ENCODE results near the gene EMILIN1.
"Not testable (repeated sequence)": the region's sequence is repeated elsewhere in the genome, so short reads cannot be mapped to it uniquely, and the experiment has no call there.

EMILIN1 gene

DNA sequence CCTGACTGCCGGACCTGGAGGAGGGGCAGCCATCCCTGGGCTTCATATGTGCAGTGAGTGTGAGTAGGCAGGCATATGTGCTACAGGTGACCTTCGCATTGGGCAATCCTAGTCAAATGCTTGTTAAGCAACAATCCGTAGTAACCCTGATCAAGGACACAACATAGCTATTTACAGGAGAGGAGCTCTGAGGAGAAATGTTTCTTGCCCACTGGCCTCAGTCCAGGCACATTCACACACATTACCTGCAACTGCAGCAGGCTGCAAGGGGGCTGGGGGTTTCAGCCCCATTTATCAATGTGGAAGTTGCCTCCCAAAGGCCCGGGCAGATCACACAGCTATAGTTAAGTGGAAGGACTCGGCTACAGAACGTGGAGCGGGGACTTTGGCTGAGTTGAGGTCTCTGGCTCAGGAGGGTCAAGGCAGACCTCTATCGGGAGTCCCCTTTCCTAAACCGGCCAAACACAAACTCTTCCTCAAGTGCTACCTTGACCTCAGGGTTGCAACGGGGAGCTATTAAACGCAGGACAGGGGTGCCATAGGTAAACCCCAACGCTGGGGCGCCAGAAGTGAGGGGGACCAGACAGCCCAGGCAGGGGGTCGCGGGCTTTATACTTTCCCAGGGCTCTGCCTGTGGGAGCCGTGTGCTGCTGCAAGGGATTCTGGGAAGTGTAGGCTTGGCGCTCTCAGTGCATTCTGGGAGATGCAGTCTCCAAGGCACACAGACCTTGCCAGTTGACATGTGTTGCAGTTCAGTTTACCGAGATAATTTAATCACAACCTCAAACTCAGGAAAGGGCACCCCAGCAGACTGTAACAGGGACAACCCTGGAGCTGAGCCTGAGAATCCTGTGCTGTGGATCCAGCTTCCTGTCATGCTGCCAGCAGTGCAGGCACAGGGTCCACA lies 17.6 kb downstream of the EMILIN1 start:
- DNase-seq = peak; percentile 78

DNA sequence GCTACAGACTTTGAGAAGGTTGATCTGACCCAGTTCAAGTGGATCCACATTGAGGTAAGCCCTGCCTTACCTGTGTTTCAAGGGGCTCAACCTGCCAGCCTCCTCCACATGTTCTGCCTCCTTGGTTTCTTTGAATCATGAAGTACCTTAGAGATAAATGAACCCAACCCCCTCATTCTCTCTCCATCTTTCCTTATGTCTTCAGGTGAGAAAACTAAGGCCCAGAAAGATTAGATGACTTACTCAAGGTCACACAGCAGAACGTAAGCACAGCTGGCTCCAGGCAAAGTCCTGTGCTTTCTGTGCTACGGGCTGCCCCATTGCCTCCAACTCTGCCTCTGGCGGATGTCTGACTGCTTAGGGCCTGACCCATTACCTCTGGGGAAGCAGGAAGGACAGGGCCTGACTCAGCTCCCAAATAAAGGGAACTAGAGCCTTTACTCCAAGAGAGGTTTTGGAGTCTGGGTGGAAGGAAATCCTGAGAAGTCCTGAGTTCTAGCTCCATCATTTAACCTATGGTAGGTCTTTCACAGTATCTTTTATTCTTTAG lies 18.4 kb downstream of the EMILIN1 start:
- no peak for DNase-seq

DNA sequence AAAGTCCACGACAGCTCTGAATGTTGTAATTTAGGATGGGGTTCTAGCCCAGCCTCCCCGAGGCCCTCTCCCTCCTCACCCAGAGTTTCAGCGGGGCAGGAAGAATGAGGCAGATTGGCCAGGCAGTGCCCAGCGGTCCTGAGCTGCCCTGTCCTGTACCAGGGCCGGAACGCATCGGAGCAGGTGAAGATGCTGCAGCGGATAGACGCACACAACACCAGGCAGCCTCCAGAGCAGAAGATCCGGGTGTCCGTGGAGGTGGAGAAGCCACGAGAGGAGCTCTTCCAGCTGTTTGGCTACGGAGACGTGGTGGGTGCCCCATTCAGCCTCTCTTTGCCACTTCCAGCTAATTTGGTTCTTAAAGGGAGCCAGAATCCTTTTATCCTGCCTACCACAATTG lies 18.9 kb downstream of the EMILIN1 start:
- no peak for DNase-seq

DNA sequence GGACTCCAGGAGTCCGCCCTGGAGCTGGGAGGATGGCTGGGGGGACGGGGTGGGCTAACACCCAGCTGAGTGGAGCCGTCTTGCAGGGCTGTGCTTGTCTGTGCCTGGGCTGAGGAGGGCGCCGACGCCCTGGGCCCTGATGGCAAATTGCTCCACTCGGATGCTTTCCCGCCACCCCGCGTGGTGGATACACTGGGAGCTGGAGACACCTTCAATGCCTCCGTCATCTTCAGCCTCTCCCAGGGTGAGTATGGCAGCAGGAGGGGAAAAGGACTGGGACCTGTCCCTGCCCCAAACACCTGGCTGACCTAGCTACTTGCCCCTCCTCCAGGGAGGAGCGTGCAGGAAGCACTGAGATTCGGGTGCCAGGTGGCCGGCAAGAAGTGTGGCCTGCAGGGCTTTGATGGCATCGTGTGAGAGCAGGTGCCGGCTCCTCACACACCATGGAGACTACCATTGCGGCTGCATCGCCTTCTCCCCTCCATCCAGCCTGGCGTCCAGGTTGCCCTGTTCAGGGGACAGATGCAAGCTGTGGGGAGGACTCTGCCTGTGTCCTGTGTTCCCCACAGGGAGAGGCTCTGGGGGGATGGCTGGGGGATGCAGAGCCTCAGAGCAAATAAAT lies 21.0 kb downstream of the EMILIN1 start:
- DNase-seq = no peak

DNA sequence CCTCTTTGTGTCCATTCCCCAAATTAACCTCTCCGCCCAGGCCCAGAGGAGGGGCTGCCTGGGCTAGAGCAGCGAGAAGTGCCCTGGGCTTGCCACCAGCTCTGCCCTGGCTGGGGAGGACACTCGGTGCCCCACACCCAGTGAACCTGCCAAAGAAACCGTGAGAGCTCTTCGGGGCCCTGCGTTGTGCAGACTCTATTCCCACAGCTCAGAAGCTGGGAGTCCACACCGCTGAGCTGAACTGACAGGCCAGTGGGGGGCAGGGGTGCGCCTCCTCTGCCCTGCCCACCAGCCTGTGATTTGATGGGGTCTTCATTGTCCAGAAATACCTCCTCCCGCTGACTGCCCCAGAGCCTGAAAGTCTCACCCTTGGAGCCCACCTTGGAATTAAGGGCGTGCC lies 21.6 kb downstream of the EMILIN1 start:
- DNase-seq = no peak

DNA sequence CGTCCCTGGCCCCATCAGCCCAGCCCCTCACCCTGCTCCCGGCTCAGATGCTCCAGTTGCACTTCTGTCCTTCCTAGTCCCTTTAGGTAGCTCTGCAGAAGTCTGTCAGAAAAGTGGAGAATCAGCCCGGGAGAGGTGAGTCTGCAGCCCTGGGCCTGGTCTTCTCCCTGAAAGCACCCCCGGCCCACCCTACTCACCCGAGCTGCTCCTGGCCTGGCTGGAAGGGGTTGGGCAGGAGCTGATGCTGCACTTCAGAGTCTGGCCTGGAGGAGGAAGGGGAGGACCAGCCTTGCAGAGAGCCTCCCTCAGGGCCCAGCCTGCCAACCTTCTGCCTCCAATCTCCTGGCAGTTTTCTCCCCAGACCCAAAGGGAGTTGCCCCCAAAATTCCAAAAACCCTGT lies 23.9 kb downstream of the EMILIN1 start:
- no peak for DNase-seq

DNA sequence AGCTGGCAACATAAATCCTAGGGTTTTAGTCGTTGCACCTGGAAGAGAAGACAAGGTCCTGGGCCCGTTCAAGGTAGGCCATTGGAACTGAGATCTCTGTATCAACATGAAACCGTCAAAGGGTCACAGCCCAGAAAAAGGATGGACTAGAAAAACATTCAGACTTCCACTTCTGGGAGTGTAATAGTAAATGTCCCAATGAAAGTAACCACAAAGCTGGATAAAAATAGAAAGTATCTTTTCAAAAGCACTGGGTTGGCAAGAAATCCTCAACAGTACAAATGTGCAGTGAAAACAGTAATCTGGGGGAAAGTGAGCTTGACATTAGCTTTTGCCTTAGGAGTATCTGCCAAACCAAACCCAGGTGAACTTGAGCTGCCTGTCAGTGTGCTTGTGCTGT lies 27.6 kb downstream of the EMILIN1 start:
- DNase-seq = no peak

DNA sequence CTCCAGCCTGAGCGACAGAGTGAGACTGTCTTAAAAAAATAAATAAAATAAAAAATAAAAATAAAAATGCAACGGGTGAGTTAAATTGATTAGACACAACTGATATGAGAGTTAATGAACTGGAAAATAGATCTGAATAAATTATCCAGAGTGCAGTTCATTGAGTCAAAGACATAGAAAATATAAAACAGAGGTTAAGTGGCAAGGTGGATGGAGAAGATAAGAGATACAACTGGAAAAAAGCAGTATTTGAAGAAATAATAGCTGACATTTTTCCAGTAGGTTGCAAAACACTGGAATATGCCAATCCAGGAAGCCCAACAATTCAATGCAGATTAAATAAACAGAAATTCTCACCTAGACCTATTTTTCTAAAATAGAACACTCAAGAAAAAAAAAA lies 29.8 kb downstream of the EMILIN1 start:
- no peak for DNase-seq

DNA sequence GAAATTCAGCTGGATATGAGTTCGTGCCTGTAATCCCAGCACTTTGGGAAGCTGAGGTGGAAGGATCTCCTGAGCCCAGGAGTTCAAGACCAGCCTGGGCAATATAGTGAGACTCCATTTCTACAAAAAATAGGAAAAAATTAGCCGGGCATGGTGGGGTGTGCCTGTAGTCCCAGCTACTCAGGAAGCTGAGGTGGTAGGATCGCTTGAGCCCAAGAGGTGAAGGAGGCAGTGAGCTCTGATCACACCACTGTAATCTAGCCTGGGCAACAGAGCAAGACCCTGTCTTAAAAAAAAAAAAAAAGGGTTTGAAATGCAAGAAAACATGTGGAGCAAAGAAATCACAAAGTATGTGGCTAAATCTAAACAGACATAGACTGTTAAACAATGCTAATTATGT lies 30.7 kb downstream of the EMILIN1 start:
- DNase-seq = no peak

DNA sequence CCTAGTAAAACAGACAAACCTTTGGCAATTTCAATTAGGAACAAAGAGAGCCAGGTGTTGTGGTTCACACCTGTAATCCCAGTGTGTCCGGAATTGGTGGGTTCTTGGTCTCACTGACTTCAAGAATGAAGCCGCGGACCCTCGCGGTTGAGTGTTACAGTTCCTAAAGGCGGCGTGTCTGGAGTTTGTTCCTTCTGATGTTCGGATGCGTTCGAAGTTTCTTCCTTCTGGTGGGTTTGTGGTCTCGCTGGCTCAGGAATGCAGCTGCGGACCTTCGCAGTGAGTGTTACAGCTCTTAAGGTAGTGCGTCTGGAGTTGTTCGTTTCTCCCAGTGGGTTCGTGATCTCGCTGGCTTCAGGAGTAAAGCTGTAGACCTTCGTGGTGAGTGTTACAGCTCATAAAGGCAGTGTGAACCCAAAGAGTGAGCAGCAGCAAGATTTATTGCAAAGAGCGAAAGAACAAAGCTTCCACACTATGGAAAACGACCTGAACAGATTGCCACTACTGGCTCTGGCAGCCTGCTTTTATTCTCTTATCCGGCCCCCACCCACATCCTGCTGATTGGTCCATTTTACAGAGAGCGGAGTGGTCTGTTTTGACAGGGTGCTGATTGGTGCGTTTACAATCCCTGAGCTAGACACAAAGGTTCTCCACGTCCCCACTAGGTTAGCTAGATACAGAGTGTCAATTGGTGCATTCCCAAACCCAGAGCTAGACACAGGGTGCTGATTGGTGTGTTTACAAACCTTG lies 32.4 kb downstream of the EMILIN1 start:
- not testable (repeated sequence) for DNase-seq

DNA sequence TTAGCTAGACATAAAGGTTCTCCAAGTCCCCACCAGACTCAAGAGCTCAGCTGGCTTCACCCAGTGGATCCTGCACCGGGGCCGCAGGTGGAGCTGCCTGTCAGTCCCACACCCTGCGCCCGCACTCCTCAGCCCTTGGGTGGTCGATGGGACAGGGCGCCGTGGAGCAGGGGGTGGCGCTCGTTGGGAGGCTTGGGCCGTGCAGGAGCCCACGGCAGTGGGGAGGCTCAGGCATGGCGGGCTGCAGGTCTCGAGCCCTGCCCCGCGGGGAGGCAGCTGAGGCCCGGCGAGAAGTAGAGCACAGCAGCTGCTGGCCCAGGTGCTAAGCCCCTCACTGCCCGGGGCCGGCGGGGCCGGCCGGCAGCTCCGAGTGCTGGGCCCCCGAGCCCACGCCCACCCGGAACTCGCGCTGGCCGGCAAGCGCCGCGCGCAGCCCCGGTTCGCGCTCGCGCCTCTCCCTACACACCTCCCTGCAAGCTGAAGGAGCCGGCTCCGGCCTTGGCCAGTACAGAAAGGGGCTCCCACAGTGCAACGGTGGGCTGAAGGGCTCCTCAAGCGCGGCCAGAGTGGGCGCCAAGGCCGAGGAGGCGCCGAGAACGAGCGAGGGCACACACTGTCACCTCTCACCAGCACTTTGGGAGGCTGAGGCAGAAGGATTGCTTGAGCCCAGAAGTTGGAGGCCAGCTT lies 33.1 kb downstream of the EMILIN1 start:
- not testable (repeated sequence) for DNase-seq

DNA sequence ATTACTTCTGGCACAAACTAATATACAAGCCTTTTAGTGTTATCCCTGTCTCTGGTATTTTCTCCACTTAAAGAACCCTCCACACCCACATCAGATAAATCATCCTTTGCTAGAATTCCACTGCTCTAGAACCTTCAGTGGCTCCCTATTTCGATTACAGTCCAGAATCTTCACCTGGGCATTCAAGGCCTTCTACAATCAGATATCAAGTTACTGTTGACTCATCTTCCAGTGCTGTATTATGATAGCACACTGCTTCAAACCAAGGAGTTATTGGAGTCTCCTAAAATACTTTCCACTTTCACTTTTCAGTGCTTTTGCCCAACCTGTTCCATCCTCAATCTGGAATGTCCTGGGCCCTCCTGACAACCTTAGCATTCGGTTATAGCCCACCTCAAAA lies 37.1 kb downstream of the EMILIN1 start:
- DNase-seq = no peak

DNA sequence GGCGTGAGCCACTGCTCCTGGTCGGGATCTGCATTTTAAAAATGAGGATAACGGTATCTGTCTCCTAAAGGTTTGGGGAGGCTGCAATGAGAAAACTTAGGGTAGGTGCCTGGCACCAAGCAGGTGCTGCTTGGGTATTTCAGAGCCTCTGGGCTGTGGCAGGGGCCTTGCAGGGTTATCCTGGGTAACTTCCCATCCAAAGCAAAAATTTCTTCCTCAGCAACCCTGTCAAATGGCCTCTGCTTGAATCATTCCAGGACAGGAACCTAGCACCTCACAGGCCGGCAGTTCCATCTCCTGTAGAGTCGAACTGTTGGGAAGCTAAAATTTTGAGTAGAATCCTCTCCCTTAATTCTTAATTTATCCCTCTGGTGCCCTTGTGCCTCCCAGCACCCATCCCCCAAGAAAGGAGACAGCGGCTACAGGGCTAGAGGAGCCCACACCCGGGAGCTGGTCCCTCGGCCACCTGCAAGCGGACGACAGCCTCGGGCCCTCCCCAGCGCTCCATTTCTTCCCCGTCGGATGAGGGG lies 39.6 kb downstream of the EMILIN1 start:
- no peak for DNase-seq

DNA sequence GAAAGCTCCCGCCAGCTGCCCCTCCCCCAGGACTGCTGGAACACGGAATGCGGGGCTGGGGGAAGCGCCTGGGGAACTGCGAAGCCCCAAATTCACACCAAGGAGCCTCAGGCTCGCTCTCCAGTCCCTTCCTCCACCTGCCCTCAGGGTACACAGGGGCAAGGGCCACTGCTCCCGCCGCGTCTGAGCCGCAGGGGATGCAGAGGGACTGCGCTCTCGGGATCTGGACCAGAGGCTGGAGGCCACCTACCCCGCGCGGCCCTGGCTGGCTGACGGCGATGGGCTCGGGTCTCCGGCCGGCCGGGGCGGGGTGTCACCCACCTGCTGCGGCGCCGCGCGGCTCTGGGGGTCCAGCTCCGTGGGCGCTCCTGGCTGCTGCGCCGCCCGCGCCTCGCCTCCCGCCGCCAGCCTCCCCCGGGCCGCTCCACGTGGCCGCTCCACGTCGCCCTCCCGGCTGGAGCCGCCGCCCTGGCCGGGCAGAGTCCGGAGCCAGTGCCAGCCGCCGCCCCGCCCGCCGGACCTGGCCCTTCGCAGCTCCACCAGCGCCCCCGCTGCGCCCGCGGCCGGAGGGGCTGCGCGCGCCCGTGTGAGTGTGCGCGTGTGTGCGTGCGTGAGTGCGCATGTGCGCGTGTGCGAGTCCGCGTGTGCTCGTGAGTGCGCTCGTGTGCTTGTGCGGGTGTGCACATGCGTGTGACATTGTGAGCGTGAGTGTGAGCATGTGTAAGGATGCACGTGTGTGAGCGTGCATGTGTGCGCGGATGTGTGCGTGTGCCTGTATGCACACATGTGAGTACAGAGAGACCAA lies 40.3 kb downstream of the EMILIN1 start, which contains the start of gene CGREF1:
CGREF1 (minus strand) TSS at position 604 of the 805 bp plus-strand sequence. CDS start 14,762 bp downstream, outside the sequence.
- DNase-seq = no peak

DNA sequence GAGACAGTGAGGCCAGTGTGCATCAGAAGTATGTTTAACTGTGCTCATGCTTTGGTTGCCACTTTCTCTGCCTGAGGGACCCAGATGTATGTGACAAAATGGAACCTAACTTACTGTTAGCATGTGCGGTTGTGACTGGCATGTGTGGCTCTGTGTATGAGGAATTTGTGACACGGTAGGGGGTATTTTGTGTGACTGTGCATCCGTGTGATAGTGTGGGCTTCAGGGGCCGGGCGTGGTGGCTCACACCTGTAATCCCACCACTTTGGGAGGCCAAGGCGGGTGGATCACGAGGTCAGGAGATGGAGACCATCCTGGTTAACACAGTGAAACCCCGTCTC lies 40.9 kb downstream of the EMILIN1 start:
- not testable (repeated sequence) for DNase-seq

DNA sequence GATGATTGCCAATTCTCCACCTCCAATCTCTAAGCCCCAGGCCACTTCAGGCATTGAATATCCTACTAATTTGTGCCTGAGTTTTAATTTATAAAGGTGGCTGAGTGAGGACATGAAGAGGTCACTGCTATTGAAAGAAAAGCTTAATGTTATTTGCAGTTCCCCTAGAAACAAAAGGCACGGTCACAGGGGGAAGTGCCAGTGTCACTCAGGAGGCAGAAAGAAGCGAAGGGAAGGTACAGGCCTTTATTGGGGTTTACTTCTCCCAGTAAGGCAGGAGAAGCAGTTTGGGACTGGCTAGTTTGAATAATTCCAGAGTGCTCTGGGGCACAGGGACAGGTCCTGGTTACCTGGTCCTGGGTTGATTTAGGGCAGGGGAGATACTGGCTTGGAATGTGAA lies 43.5 kb downstream of the EMILIN1 start:
- DNase-seq = no peak

DNA sequence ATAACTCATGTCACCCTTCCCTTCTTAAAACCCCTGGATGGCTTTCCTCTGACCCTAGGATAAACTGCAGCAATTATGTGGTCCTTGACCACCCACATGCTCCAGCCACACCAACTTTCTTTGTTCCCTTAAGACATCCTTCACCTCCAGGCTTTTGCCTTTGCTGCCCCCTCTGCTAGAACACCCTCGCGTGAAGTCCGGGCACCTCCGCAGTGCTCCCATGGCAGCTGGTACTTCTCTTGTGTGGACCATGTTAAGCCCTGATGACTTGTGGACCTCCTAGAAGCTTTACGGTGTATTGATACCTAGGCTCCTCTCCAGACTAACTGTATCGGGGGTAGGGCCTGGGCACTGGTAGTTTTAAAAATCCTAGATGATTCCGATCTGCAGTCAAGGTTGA lies 44.4 kb downstream of the EMILIN1 start:
- no peak for DNase-seq

DNA sequence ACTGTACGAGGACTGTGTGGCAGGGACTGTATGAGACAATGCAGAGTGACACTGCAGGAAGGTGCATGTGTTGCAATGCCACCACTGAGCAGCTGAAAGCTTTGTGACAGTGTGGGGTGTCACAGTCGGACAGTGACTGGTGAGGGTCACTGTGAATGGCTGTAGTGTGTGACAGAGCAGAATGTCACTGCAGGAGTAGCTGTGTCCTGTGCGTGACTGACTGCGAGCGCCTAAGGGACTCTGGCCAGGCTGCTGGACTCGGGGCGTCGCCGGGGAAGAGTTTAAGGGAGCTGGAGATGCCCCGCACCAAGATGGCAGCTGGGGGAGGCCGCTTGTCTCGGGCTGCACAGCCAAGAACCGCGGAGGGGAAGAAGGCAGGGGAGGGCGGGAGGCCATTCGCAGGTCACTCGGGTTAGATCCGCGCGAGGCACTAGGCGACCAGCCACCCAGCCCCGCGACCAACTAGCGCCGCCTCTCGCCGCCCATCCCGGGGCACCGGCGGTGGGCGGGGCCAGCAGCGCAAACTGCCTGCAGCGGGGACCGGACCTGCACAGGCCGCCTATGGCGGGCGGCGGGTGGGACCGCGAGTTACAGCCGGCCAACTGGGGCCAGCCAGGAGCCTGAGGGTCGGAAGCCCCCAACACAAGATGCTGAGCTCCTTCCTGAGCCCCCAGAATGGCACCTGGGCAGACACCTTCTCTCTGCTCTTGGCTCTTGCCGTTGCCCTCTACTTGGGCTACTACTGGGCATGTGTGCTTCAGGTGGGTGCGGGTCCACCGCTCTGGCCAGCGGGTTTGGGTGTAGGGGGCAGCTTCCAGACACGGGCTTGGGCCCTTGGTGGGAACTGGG lies 45.1 kb downstream of the EMILIN1 start, which contains the start of gene ABHD1:
ABHD1 (plus strand) TSS at position 514 of the 849 bp plus-strand sequence; CDS start at position 648, 134 bp downstream.
- DNase-seq = peak; percentile 59

DNA sequence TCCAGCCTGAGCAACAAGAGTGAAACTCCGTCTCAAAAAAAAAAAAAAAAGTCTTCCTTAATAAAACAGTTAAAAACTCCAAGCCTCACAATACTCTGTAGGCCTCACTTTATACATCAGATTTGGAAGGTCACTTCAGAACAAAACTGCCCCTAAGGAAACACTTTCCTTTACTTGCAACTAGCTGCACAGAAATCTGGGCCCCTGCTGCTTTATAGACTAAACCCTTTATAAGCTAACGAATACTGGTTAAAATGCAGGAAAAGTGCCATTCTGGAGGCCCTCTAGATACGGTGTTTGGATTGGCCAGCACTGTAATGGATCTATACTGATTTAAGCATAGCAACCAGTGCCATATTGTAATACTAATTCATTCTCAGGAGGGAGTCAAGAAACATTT lies 46.7 kb downstream of the EMILIN1 start:
- no peak for DNase-seq

DNA sequence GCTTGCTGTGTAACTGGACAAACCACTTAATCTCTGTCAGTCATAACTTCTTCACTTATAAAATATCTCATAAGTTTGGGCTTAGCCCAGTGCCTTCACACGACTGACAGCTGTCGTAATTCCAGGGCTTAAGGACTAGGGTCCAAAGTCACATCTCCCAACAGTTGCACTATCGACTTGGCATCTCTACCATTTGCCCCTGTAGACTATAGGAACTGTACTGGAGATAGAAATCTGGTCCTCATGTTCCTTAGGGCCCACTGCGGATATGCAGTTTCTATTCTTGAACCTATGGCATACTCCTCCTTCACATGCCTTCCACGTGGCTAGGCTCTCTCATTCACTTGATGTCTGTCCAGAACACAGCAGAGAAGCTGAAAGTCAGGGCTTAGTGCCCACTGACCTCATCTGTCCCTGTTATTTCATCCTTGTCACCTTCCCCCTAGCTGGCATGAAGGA lies 47.9 kb downstream of the EMILIN1 start:
- DNase-seq = no peak

Data from right hindlimb (tissue), 1 donor.